ENCODE results near the gene KCNK3.
"Not testable (repeated sequence)": the region's sequence is repeated elsewhere in the genome, so short reads cannot be mapped to it uniquely, and the experiment has no call there.

The KCNK3 gene

DNA sequence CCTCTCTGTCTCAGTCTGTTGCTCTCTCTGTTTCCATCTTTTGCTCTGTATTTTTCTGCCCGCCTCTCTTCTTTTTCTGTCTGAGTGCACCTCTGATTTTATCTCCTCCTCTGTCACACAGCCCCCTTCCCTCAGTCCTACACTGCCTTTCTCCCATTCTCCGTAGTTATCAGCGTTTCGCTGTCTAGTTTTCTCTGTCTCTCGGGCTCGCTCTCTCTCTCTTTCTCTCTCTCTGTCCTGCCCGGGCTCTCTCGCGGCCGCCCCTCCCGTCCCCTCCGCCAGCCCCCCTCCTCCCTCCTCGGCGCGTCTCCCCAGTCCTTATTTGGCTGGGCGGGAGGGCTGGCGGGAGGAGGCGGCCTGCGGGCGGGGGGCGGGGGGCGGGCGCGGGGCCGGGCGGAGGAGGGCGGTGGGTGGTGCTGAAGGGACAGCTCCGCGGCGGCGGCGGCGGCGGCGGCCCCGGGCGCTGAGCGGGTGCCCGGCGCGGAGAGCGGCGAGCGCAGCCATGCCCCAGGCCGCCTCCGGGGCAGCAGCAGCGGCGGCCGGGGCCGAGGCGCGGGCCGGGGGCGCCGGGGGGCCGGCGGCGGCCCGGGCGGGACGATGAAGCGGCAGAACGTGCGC, at the start of gene KCNK3:
KCNK3 (plus strand) TSS at position 444 of the 618 bp plus-strand sequence; CDS start at position 598, 154 bp downstream.
- DNase-seq = peak in 1 of 2 donors; percentile 16

DNA sequence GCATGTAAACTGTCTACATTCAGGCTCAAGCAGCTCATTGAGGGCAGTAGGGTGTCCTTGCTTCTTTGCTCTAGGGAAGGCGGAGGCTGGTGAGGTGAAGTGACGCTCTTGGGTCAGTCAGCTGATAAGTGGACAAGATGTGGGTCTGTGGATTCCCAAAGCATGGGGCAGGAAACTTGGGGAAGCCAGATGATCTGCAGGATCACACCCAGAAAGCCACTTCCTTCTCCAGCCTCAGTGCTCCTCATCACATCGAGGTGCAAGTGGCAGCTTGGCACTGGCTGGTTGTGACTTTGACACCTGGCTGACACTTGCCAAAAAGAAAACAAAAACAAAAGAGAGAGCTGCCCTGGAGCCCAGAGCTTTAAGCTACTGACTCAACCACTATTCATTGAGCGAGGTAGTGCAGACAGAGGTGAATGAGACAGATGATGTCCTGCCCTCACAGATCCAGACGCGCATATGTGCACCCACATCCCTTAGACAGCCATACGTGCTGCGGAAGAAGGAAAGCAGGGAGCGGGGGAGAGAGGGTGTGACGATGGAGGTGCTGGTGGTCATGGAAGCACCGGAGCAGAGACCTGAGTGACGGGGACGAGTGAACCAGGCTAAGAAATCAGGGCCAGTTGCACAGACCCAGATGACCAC, 48.2 kb upstream of the KCNK3 start:
- DNase-seq = no peak

DNA sequence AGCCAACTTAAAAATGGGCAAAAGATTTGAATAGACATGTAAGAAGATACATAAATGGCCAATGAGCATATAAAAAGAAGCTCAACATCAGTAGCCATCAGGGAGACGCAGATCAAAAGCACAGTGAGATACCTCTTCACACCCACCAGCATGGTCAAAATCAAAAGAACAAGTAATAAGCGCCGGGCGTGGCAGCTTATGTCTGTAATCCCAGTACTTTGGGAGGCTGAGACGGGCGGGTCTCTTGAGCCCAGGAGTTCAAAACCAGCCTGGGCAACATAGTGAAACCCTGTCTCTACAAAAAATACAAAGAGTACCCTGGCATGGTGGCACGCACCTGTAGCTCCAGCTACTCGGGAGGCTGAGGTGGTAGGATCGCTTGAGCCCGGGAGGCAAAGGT, 46.8 kb upstream of the KCNK3 start:
- DNase-seq = no peak

DNA sequence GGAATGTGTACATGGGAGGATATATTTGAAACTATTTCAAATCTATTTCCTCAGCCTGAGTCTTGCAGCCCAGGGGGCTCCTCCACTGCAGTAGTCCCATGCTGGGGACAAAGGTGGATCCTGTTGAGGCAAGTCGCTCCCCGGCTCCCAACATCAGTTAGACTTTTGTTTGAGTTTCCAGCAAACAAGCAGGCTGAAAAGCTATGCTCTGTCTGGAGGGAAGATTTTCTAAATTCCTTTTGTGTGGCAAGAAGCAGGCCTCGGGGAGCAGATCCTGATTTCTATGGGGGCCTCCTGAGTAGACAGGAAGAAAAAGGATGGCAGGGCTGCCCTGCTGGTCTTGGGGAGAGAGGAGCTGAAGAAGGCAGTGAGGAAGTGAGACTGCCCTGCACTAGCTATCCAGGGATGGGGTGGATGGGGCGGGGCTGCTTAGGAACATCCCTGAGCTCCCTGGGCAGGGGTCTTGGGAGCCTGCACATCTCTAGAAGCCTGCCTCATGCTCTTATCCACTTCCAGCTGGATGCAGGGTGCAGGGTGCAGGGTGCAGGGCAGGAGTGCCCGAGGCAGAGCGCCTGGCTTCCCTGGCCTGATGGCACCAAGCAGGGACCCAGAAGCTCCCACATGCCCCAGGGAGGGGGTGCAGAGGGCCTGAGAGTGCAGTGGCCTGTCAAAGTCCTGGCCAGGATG, 45.4 kb upstream of the KCNK3 start:
- DNase-seq = no peak

DNA sequence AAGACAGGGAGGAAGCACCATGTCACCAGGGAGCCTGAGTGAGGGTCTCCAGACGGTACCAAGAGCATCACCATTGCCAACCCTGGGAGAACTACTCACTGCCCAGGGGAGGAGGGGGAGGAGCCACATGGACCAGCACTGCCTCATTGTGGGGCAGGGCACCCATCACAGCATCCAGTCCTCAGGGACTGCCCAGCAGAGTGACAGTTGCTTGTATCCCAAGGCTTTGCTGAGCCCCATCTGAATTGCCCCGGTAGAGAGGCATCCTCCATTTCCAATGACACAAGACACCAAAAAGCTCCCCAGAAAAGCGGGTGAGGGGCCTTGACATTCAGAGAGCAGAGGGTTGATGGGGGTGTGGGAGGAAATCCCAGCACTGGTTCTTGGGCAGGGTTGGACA, 44.5 kb upstream of the KCNK3 start:
- no peak for DNase-seq

DNA sequence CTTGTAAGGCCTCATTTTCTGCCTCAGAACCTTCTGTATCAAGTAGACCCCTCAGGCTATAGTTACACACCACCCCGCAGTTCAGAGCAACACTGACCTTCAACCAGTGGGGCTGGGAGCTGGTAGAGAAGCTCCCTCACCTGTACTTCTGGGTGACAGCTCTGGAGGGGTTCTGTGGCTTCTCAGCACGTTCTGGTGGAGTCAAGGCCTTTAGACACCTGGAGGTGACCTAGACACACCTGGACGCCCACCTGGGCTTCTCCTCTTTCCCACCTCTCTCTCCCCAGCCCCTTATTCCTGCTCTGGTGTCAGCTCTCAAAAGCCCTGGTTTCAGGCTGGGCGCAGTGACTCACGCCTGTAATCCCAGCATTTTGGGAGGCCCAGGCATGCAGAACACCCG, 44.0 kb upstream of the KCNK3 start:
- no peak for DNase-seq

DNA sequence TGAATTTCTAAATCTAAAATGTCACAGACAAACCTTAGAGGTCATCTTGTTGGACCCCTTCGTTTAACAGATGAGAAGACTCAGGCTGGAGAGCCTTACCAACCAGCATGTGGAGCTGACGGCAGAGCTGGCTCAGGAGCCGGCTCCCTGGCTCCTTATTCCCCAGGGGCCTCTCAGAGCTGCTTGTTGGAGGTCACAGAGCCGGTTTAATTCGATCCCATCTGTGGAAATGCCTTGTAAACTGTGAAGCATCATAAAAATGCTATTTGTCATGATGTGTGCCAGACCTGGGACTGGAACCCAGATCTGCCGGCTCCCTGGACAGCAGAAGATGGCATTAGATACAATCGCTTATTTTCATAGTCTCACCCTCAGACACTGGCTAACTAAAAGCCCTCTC, 43.2 kb upstream of the KCNK3 start:
- no peak for DNase-seq

DNA sequence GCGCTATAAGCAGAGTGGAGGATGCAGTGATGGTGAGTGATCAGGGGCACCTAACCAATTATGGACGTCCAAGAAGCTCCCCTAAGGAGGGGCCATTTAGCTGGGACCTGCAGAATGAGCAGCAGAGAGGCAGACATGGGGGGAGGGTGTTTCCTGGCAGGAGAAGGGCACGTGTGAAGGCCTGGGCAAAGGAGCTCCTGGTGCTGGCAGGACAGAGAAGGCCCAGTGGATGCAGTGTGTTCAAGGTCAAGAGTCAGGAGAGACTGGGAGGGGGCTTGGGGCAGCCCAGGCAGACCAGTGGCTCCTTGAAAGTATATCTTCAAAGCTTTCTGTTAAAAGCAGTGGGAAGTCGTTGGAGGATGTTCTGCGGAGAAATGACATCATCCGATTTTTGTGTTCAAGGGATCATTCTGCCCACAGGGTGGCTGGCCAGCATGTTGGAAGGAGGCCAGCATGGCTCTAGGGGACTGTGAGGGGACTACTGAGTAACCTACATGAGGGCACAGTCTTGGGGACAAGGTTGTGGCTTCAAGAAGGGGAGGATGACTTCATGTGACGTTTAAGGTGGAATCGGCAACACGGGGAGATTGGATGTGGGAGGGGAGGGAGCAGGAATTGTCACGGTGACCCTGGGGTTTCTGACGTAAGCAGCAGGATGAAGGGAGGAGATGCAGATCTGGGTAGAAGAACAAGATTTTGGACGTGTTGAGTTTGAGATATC, 42.4 kb upstream of the KCNK3 start:
- no peak for DNase-seq

DNA sequence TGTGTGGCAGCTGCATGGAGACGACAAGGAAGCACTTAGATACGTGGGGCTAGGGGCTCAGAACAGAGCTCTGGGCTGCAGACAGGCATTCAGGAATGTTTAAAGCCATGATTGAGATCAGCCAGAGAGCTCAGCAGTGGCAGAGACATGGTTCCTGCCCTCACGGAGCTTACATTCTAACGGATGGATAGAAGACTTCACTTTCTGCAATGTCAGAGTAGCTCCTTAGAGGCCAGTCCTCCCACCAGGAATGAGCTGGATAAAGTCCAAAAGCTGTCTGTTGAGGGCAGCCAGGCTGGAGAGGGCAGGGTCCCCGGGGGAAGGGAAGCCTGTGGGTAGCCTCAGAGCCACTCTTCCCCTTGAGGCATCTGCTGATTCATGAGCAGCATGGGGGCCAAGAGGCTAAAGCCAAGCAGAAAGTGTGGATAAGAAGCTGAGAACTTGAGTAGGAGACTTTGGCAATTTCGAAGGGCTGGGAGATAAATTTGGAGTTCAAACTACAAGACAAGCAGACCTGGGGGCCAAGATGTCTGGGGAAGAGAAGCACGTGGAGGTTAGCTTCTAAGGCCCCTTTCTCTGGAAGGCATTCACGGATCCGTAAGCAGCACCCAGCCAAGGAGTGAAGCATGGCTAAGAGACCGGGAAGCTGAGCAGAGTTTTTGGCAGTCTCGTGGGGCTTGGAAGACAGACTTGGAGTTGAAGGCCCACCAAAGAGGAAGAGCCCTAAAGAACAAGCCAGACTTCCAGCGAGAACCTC, 41.6 kb upstream of the KCNK3 start:
- no peak for DNase-seq

DNA sequence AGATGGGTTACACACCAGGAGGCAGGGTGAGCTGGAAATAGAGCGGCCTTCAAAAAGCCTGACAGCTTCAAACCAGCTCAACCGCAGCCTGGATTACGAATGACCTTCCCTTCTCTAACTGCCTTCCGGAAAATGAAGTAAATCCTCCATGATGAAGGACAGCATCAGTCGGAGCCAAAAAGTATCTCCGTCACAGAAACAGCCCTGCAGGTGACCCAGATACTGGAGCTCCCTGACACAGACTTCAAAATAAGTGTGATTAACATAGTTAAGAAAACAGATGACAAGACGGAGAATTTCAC, 41.1 kb upstream of the KCNK3 start:
- no peak for DNase-seq

DNA sequence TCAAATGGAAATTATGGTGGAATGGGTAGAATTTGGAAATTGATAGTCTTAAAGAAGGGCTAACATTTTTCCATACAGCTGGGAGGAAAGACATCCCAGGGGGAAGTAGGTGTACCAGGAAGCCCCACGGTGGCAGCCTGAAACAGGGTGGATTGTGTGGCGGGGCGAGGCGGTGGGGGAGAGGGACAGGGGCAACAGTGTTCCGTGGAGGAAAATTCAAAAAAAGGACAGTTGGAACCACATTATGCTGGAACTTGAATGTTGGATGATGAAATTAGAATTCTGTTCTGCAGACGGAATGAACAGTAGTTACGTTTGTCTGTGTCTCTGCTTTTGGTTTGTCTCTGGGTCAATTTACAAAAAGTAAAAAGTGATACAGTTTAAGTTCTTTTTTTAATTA, 40.7 kb upstream of the KCNK3 start:
- no peak for DNase-seq

DNA sequence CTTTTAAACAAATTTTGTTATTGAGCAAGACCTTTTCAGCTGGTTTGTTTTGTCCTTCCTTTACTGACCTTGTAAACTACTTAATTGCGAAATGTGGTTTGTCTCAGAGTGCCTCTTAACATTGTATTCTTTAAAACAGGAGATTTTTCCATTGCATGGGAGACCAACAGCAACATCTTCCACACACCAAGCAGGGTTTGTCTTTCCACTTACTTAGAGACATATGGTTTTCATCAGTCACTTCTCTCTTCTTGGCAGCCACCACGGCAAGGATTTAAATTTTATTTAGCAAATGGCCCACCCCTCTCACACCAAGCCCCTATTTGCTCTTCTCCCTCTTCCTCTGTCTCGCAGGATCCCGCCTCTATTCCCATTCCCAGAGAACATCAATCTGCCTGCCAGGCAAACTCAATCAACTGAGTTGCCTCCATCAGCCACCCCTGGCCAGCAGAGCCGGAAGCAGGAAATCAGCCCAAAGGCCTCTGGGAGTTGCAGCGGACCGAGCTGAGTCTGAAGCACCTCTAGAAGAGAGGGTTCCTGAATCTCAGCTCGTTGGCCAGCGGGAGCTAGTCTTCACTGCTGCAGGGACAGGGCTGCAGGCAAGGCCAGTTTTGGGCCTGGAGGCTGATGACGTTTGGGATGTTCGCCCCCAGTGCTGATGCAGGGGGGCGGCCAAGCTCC, 40.0 kb upstream of the KCNK3 start:
- no peak for DNase-seq

DNA sequence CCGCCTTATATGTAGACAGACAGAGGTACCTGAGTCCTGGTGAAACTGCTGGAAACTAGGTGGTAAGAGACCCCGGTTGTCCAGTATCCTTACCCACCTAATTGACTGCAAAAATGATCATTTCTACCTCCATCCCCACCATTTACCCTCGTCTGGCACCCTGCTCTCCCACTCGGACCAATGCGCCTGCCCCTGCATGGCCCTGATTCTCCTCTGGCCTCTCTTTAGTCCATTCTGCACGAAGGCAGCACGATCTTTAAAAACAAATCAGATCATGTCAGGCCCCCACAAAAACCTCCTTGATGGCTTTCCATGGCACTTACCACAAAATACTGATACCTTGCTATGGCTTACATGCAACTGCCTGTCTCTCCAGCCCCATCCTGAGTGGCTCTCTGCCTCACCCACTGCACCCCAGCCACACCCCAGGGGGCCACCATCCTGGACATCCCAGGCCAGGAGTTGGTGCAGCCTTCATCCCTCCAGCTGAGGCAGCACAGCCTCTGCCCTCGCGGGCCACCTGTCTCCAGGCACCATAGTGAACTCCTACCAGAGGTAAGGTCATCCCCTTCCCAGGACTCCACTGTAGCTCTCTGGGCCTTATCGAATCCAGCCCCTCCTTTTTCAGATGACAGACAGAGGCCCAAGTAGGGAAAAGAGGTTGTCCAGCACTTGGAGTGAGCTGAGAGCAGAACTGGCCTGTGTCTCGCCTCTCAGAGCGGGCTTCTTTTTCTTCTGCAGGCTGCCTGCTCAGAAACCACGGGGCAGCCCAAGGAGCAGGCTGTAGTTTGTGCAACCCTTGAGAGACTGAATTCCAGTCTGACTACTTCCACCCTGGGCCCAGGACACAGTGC, 39.1 kb upstream of the KCNK3 start:
- DNase-seq = no peak

DNA sequence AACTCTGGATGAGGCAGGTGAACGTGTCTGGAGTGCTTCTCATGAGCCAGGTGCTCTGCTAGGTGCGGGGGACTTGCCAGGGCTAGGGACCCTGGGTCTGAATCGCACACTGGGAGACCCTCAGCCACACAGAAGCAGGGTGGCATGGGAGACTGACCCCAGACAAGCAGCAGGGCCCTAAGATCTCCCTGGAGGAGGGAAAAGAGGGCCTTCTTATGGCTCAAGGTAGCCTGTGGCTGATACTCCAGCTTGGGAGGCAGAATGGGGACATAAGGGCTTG, 38.5 kb upstream of the KCNK3 start:
- DNase-seq = no peak

DNA sequence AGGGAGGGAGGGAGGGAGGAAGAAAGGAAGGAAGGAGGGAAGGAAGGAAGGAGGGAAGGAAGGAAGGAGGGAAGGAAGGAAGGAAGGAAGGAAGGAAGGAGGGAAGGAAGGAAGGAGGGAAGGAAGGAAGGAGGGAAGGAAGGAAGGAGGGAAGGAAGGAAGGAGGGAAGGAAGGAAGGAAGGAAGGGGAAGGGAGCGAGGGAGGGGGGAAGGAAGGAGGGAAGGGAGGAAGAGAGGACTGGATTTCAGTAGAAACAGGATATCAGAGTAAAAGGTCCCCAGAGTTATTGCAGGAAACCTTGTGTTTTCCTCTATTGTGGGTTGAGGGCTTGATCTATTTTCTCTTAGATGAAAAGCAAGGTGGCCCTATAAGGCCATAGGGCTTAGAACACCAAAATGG, 37.4 kb upstream of the KCNK3 start:
- DNase-seq = not testable (repeated sequence)

DNA sequence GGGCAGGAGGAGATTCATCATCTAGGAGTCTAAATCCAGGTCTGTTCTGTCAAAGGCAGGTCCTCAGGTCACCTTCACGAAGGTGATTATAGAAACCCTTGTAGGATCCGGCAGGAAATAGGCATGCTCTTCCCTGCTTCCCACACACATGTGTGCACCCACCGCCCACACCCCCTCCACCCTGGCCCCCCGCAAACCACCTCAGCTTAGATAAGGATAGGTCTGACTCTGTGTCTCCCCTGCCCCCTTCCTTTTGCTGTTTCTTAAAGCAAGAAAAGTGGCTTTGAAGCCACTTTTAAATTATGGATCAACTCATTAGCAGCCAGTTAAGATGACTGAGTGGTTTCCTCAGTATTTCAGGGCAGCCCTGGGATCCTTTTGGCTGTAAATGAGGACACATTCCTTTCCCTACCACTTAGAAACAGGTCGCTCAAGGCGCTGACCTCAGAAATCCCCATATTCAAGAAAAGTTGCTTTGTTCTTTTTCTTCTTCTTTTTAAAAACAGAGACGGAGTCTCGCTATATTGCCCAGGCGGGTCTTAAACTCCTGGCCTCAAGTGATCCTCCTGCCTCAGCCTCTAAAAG, 36.8 kb upstream of the KCNK3 start:
- DNase-seq = no peak

DNA sequence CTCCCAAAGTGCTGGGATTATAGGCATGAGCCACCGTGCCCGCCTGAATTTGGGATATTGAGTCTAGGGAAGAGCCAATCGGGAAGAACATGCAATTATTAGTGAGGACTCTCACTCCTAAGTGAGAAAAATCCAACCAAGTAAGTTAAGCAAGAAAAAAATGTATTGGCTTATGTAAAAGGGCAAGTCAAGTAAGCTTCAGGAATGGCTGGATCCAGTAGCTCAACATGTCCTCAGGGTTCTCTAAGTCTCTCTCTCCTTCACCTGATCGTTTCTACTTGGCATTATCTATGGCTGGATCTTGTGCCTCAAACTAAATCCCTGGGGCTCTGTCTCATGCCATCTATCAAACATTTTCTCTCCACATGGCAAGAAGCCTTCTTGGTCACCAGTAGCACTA, 35.3 kb upstream of the KCNK3 start:
- no peak for DNase-seq

DNA sequence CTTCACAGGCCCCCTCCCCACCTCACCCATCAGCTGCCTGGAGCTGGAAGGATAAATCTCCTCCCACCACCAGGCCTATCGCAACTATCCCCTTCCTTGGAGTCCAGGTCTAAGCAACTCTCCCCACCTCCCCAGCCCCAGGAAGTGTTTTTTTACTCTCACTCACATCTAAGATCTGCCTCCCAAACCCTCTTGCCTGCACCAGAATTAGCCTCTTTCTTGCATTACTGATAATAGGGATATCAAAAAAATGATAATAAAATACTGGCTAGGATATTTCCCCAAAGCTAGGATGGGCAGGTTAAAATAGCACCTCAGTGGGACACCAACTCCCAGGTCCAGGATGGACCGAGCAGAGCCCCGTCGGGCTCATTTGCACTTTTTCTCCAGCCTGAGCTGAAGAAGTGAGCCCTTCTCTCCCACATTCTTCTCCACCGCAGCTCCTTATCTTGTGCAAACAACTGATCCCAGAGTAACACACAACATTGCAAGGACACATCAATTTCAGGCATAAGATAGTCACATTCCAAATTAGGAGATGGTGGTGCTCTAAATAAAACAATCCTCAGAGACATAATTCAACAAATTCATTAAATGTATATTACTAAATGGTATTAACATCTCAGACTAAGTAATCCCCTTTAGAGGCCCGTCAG, 33.7 kb upstream of the KCNK3 start:
- no peak for DNase-seq

DNA sequence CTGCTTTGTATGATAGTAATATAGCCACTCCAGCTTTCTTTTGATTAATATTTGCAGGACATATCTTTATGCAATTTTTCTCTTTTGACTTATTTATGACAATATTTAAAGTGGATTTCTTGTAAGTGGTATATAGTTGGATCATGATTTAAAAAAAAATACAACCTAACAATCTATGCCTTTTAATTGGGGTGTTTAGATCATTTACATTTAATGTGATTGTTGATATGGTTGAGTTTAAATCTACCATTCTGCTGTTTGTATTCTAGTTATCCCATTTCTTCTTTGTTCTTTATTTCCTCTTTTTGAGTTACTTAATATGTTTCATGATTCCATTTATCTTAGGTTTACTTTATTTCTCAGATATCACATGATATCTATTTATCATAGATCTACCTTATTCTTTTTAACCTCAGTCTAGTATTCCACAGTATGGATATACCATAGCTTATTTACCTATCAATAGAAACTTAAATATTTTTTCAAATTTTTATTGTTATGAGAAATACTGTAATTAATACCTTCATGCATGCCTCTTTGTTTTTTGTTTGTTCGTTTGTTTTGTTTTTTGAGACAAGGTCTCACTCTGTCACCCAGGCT, 32.1 kb upstream of the KCNK3 start:
- no peak for DNase-seq

DNA sequence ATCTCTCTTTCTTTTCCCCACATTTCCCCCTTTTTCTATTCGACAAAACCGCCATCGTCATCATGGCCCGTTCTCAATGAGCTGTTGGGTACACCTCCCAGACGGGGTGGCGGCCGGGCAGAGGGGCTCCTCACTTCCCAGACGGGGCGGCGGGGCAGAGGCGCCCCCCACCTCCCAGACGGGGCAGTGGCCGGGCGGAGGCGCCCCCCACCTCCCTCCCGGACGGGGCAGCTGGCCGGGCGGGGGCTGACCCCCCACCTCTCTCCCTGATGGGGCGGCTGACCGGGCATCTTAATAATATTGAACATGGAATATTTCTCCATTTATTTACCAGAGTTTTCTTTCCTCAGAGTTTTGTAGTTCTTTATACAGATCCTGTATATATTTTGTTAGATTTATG, 27.2 kb upstream of the KCNK3 start:
- not testable (repeated sequence) for DNase-seq

DNA sequence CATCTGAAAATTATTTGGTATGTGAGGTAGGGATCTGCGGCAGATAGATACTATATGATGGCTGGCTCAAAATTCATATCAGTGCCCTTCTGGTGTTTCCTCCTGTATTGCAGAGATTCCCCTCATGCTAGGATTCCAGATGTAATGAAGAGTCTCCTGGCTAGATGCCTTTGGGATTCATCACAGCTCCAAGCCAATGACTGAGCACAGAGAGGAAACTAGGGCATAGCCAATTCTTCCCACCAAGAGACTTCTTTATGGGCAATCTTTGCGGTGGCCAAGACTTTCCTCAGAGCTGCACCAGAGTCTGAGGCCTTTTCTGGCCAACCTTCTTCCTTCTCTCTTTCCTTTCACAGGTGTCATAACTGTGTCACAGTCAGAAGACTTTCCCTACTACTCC, 25.9 kb upstream of the KCNK3 start:
- no peak for DNase-seq

Data from activated CD4-positive, alpha-beta T cell treated with anti-CD3 and anti-CD28 coated beads for 4 hours (primary cell).